OCI-LY7 (cell line): ENCODE measurements around the gene GPR139.

Experiments
- EZH2phosphoT487 ChIP-seq: fragments of 200-600 bp; sonication (generic); IDR thresholded peaks from 2 replicates; pipeline ENCODE4 v1.6.1; 2018; ENCODE audit warnings: low read depth, borderline replicate concordance, mild to moderate bottlenecking, mixed run types, antibody characterized with exemption, low read length, moderate library complexity, mixed read lengths
- TF ChIP-seq, protein P1 (sequence below): fragments of 200-600 bp; sonication (generic); conservative IDR thresholded peaks from 2 replicates; pipeline ENCODE4 v1.5.1; 2014; ENCODE audit warnings: mild to moderate bottlenecking, antibody characterized with exemption, low read length, moderate library complexity, mixed read lengths

DNA sequence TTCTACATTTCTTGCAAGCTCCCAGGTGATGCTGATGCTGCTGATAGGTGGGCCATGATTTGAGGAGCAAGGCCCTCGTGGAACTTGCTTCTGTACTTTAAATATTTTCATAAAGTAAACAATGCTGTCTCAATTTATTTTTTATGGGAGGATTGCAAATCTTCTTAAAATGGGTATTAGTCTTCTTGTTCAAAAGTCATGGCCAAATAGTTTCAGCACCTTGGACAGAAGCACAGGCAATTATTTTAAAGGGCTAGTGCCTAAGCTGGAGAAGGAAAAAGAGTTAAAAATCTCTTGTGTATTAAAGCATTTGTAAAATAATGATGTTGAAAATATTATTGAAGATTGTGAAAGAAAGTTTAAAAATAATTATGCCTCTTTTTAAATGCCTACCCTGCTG is 50.5 kb downstream of the GPR139 start:
- TF ChIP-seq, protein P1, sequence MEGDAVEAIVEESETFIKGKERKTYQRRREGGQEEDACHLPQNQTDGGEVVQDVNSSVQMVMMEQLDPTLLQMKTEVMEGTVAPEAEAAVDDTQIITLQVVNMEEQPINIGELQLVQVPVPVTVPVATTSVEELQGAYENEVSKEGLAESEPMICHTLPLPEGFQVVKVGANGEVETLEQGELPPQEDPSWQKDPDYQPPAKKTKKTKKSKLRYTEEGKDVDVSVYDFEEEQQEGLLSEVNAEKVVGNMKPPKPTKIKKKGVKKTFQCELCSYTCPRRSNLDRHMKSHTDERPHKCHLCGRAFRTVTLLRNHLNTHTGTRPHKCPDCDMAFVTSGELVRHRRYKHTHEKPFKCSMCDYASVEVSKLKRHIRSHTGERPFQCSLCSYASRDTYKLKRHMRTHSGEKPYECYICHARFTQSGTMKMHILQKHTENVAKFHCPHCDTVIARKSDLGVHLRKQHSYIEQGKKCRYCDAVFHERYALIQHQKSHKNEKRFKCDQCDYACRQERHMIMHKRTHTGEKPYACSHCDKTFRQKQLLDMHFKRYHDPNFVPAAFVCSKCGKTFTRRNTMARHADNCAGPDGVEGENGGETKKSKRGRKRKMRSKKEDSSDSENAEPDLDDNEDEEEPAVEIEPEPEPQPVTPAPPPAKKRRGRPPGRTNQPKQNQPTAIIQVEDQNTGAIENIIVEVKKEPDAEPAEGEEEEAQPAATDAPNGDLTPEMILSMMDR, result no peak
- TF ChIP-seq EZH2phosphoT487, result no peak
